Glutamatergic neuron (in vitro differentiated cells): Measurements from ENCODE around the gene CELA2B. TPM values are rescaled to one million over a fixed set of nuclear protein-coding genes. Genes with fewer than 3 reads are reported as not detected.

Source experiments
- DNase-seq: peaks from one replicate; pipeline ENCODE4 v3.0.0; 2022
- H3K27ac Mint-ChIP-seq: one replicate; pipeline ENCODE4 v1.8.0; 2020; ENCODE audit warnings: mild to moderate bottlenecking, mixed read lengths, inconsistent platforms; ENCODE audit not compliant: unreplicated experiment
- H3K27me3 Mint-ChIP-seq: one replicate; pipeline ENCODE4 v1.8.0; 2020; ENCODE audit warnings: mild to moderate bottlenecking, moderate library complexity, mixed read lengths, inconsistent platforms; ENCODE audit not compliant: unreplicated experiment
- H3K36me3 Mint-ChIP-seq: one replicate; pipeline ENCODE4 v1.8.0; 2020; ENCODE audit warnings: mild to moderate bottlenecking, mixed read lengths, inconsistent platforms; ENCODE audit not compliant: unreplicated experiment
- H3K4me1 Mint-ChIP-seq: one replicate; pipeline ENCODE4 v1.8.0; 2020; ENCODE audit warnings: mild to moderate bottlenecking, low read depth, mixed read lengths, inconsistent platforms; ENCODE audit not compliant: unreplicated experiment
- H3K4me3 Mint-ChIP-seq: one replicate; pipeline ENCODE4 v1.8.0; 2020; ENCODE audit warnings: mild to moderate bottlenecking, mixed read lengths, inconsistent platforms; ENCODE audit not compliant: unreplicated experiment
- H3K9me3 Mint-ChIP-seq: one replicate; pipeline ENCODE4 v1.8.0; 2020; ENCODE audit warnings: mild to moderate bottlenecking, moderate library complexity, mixed read lengths, inconsistent platforms; ENCODE audit not compliant: unreplicated experiment
- CTCF ChIP-seq: fragments of 200-600 bp; sonication (generic); IDR thresholded peaks from one replicate; pipeline ENCODE4 v1.5.0; 2021; ENCODE audit not compliant: partially characterized antibody, unreplicated experiment
- total RNA-seq: library from RNA; stranded (reverse); fragmentation: NEBNext Ultra II Directional; extraction: Animal tissue kit (Norgen Biotek cat#: 25700); gene quantifications from one replicate; pipeline ENCODE4 v1.2.1, GENCODE V29; 2021; ENCODE audit not compliant: unreplicated experiment

CELA2B gene
- total RNA-seq, 1 donor from 2014 or later: not detected

DNA sequence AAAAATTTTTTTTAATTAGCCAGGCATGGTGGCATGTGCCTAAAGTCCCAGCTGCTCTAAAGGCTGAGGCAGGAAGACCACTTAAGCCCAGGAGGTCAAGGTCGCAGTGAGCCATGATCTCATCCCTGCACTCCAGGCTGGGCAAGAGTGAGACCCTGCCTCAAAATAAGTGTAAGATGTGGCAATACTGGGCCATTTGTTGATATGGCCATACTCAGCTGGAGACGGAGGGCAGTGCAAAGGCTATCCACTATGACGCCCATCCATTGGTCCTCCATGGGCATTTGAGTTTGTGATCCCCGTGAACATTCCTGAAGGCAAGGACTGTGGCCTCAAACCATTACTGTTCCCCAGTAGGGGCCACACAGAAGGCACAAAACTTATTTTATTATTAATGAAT lies 46.6 kb downstream of the CELA2B start:
- no peak overlapping the region for H3K27ac Mint-ChIP-seq
- H3K4me3 Mint-ChIP-seq: no peak overlapping the region
- H3K4me1 Mint-ChIP-seq: peaks cover 7% of the 10 kb centered on the region
- H3K27me3 Mint-ChIP-seq: peaks cover 9% of the 10 kb centered on the region
- TF ChIP-seq CTCF: no peak
- H3K36me3 Mint-ChIP-seq: peaks cover 4% of the 10 kb centered on the region
- DNase-seq: no peak
- H3K9me3 Mint-ChIP-seq: peaks cover 6% of the 10 kb centered on the region

GRCh38 chr1:15523104-15524020 lies 47.5 kb downstream of the CELA2B start:
- H3K4me3 Mint-ChIP-seq: peak overlapping the region; percentile 92
- TF ChIP-seq CTCF: no peak
- H3K27ac Mint-ChIP-seq: peak overlapping the region; percentile 54
- H3K4me1 Mint-ChIP-seq: peaks cover 8% of the 10 kb centered on the region
- peaks cover 6% of the 10 kb centered on the region for H3K9me3 Mint-ChIP-seq
- H3K36me3 Mint-ChIP-seq: peaks cover 4% of the 10 kb centered on the region
- H3K27me3 Mint-ChIP-seq: peaks cover 9% of the 10 kb centered on the region
- no peak for DNase-seq

GRCh38 chr1:15524021-15524282 lies 48.0 kb downstream of the CELA2B start, which contains the start of gene CASP9:
CASP9 (minus strand) TSS chr1:15524215; CDS start chr1:15524200, 15 bp downstream.
- Mint-ChIP-seq H3K4me1 (peaks cover 8% of the 10 kb centered on the region), H3K27ac (peak within 1 kb of the TSS; percentile 98), H3K27me3 (peaks cover 9% of the 10 kb centered on the region), H3K4me3 (peak within 1 kb of the TSS; percentile 92), H3K9me3 (peaks cover 6% of the 10 kb centered on the region), H3K36me3 (peaks cover 4% of the 10 kb centered on the region)
- DNase-seq: no peak
- no peak for TF ChIP-seq CTCF

- DNase-seq: peak; percentile 100
- peaks cover 8% of the 10 kb centered on the region for H3K4me1 Mint-ChIP-seq
- peaks cover 9% of the 10 kb centered on the region for H3K27me3 Mint-ChIP-seq
- H3K27ac Mint-ChIP-seq: peak overlapping the region; percentile 98
- no peak for TF ChIP-seq CTCF
- peaks cover 6% of the 10 kb centered on the region for H3K9me3 Mint-ChIP-seq
- peaks cover 1% of the 10 kb centered on the region for H3K36me3 Mint-ChIP-seq
- peak overlapping the region; percentile 92 for H3K4me3 Mint-ChIP-seq
Measured at GRCh38 chr1:15524283-15525049, 48.6 kb downstream of the CELA2B start.
